OCI-LY1 (cell line): ENCODE measurements around the gene ACSL4.

Source experiments
- H2AFZ ChIP-seq: fragments of 200-600 bp; sonication (generic), shearing (Covaris generic); 2 replicates; pipeline ENCODE4 v1.6.0; 2014; ENCODE audit warnings: antibody characterized with exemption, mild to moderate bottlenecking, low read length
- H3F3A ChIP-seq: fragments of 200-600 bp; sonication (generic), shearing (Covaris generic); 2 replicates; pipeline ENCODE4 v1.6.0; 2014; ENCODE audit warnings: mild to moderate bottlenecking, antibody characterized with exemption, low read length, moderate library complexity; ENCODE audit not compliant: insufficient read depth
- H3K27ac ChIP-seq: fragments of 200-600 bp; sonication (generic); 2 replicates; pipeline ENCODE4 v1.5.1; 2014; ENCODE audit warnings: low read length, mixed run types, mild to moderate bottlenecking, low read depth; ENCODE audit not compliant: poor library complexity, severe bottlenecking
- H3K27me3 ChIP-seq: fragments of 200-600 bp; sonication (generic); 2 replicates; pipeline ENCODE4 v1.6.0; 2014; ENCODE audit warnings: antibody characterized with exemption, mild to moderate bottlenecking, low read length, moderate library complexity; ENCODE audit not compliant: insufficient read depth
- H3K36me3 ChIP-seq: fragments of 200-600 bp; sonication (generic); 2 replicates; pipeline ENCODE4 v1.6.1; 2014; ENCODE audit warnings: mild to moderate bottlenecking, antibody characterized with exemption, low read length, moderate library complexity, mixed read lengths; ENCODE audit not compliant: insufficient read depth
- H3K4me1 ChIP-seq: fragments of 200-600 bp; sonication (generic); 2 replicates; pipeline ENCODE4 v1.5.1; 2014; ENCODE audit warnings: mild to moderate bottlenecking, low read length, moderate library complexity; ENCODE audit not compliant: insufficient read depth, severe bottlenecking
- H3K4me2 ChIP-seq: fragments of 200-600 bp; sonication (generic), shearing (Covaris generic); 2 replicates; pipeline ENCODE4 v1.6.1; 2014; ENCODE audit warnings: low read length
- H3K4me3 ChIP-seq: fragments of 200-600 bp; sonication (generic); 2 replicates; pipeline ENCODE4 v1.5.1; 2014; ENCODE audit warnings: low read length, low read depth, mild to moderate bottlenecking, mixed read lengths; ENCODE audit not compliant: poor library complexity, severe bottlenecking
- H3K79me2 ChIP-seq: fragments of 200-600 bp; shearing (Covaris generic); 2 replicates; pipeline ENCODE4 v1.6.1; 2016; ENCODE audit warnings: mixed run types, low read length, mixed read lengths; ENCODE audit not compliant: insufficient read depth
- H3K9ac ChIP-seq: fragments of 200-600 bp; sonication (generic), shearing (Covaris generic); 2 replicates; pipeline ENCODE4 v1.6.1; 2014; ENCODE audit warnings: mild to moderate bottlenecking, low read length, mixed read lengths
- H3K9me2 ChIP-seq: fragments of 200-600 bp; sonication (generic), shearing (Covaris generic); 2 replicates; pipeline ENCODE4 v1.6.1; 2014; ENCODE audit warnings: low read depth, mild to moderate bottlenecking, low read length, mixed read lengths
- H3K9me3 ChIP-seq: fragments of 200-600 bp; shearing (Covaris generic); 2 replicates; pipeline ENCODE4 v1.6.1; 2014; ENCODE audit warnings: low read length, mixed read lengths
- H4K20me1 ChIP-seq: fragments of 200-600 bp; sonication (generic), shearing (Covaris generic); 2 replicates; pipeline ENCODE4 v1.6.0; 2016; ENCODE audit warnings: mild to moderate bottlenecking, low read length; ENCODE audit not compliant: insufficient read depth
- EZH2 ChIP-seq: fragments of 200-600 bp; sonication (generic), shearing (Covaris generic); IDR thresholded peaks from 2 replicates; pipeline ENCODE4 v1.8.0; 2017; ENCODE audit warnings: borderline replicate concordance, mixed run types, mild to moderate bottlenecking, antibody characterized with exemption, low read length, moderate library complexity, mixed read lengths
- TF ChIP-seq, protein P1 (sequence below): fragments of 200-600 bp; sonication (generic), shearing (Covaris generic); IDR thresholded peaks from 2 replicates; pipeline ENCODE4 v1.5.1; 2017; ENCODE audit warnings: mild to moderate bottlenecking, antibody characterized with exemption, low read length, moderate library complexity, mixed read lengths

ACSL4 gene

GRCh38 chrX:109760922-109761250 is 27.8 kb upstream of the ACSL4 start:
- Histone ChIP-seq H2AFZ (no peak overlapping the region), H3K27ac (no peak overlapping the region), H3K9me2 (no peaks in the 10 kb centered on the region), H3K79me2 (no peaks in the 10 kb centered on the region), H3K4me2 (no peak overlapping the region), H3K4me3 (no peak overlapping the region), H3K36me3 (no peaks in the 10 kb centered on the region), H3K4me1 (no peaks in the 10 kb centered on the region), H3K9me3 (no peaks in the 10 kb centered on the region), H3K27me3 (no peaks in the 10 kb centered on the region), H3F3A (no peaks in the 10 kb centered on the region), H4K20me1 (no peaks in the 10 kb centered on the region), H3K9ac (no peak overlapping the region)
- TF ChIP-seq, protein P1, sequence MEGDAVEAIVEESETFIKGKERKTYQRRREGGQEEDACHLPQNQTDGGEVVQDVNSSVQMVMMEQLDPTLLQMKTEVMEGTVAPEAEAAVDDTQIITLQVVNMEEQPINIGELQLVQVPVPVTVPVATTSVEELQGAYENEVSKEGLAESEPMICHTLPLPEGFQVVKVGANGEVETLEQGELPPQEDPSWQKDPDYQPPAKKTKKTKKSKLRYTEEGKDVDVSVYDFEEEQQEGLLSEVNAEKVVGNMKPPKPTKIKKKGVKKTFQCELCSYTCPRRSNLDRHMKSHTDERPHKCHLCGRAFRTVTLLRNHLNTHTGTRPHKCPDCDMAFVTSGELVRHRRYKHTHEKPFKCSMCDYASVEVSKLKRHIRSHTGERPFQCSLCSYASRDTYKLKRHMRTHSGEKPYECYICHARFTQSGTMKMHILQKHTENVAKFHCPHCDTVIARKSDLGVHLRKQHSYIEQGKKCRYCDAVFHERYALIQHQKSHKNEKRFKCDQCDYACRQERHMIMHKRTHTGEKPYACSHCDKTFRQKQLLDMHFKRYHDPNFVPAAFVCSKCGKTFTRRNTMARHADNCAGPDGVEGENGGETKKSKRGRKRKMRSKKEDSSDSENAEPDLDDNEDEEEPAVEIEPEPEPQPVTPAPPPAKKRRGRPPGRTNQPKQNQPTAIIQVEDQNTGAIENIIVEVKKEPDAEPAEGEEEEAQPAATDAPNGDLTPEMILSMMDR, result no peak
- TF ChIP-seq EZH2, result no peak

GRCh38 chrX:109760209-109760921 is 27.3 kb upstream of the ACSL4 start:
- Histone ChIP-seq H3K9me2 (no peaks in the 10 kb centered on the region), H3F3A (no peaks in the 10 kb centered on the region), H4K20me1 (no peaks in the 10 kb centered on the region), H3K79me2 (no peaks in the 10 kb centered on the region), H3K9me3 (no peaks in the 10 kb centered on the region), H3K27ac (no peak overlapping the region), H3K9ac (no peak overlapping the region), H3K4me3 (no peak overlapping the region), H3K36me3 (no peaks in the 10 kb centered on the region), H3K4me2 (no peak overlapping the region), H2AFZ (no peak overlapping the region), H3K4me1 (no peaks in the 10 kb centered on the region), H3K27me3 (no peaks in the 10 kb centered on the region)
- no peak for TF ChIP-seq EZH2
- TF ChIP-seq, protein P1, result no peak

DNA sequence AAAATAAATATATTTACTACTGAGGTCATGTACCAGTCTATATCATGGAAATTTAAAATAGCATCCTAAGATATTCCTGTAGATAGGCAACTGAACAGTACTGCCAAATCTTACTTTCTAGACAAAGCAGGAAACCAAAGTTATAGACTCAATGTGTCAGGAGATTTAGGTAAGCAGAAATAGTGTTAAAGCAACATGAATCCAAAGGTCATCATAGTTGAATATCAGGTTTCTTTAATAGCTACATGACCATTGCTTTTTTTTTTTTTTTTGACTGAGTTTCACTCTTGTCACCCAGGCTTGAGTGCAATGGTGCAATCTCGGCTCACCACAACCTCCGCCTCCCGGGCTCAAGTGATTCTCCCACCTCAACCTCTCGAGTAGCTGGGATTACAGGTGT is 20.2 kb upstream of the ACSL4 start:
- Histone ChIP-seq H4K20me1 (no peaks in the 10 kb centered on the region), H3K4me1 (no peaks in the 10 kb centered on the region), H3K27ac (no peak overlapping the region), H3K36me3 (no peaks in the 10 kb centered on the region), H3K4me2 (no peak overlapping the region), H3K9me2 (no peaks in the 10 kb centered on the region), H2AFZ (no peak overlapping the region), H3K27me3 (no peaks in the 10 kb centered on the region), H3K4me3 (no peak overlapping the region), H3F3A (no peaks in the 10 kb centered on the region), H3K9me3 (no peaks in the 10 kb centered on the region), H3K9ac (no peak overlapping the region), H3K79me2 (no peaks in the 10 kb centered on the region)
- TF ChIP-seq EZH2, result no peak
- TF ChIP-seq, protein P1, result no peak
